Loucy (cell line): ENCODE data around the gene AHRR.

Experiments used
- H2AFZ ChIP-seq: fragments of 200-600 bp; sonication (generic); 2 replicates; pipeline ENCODE4 v1.6.0; 2016; ENCODE audit warnings: antibody characterized with exemption, mild to moderate bottlenecking, low read length, moderate library complexity
- H3F3A ChIP-seq: fragments of 200-600 bp; 2 replicates; pipeline ENCODE4 v1.6.0; 2016; ENCODE audit warnings: antibody characterized with exemption, low read depth, mild to moderate bottlenecking
- H3K27me3 ChIP-seq: fragments of 200-600 bp; sonication (generic); 2 replicates; pipeline ENCODE4 v1.6.1; 2014; ENCODE audit warnings: low read length, mild to moderate bottlenecking; ENCODE audit not compliant: insufficient read depth, poor library complexity, severe bottlenecking
- H3K36me3 ChIP-seq: fragments of 200-600 bp; sonication (generic); 2 replicates; pipeline ENCODE4 v1.6.1; 2016; ENCODE audit warnings: low read length; ENCODE audit not compliant: insufficient read depth
- H3K4me1 ChIP-seq: fragments of 200-600 bp; sonication (generic); 2 replicates; pipeline ENCODE4 v1.5.1; 2014; ENCODE audit warnings: low read length, mild to moderate bottlenecking; ENCODE audit not compliant: insufficient read depth, poor library complexity, severe bottlenecking
- H3K4me2 ChIP-seq: fragments of 200-600 bp; sonication (generic); 2 replicates; pipeline ENCODE4 v1.6.0; 2014; ENCODE audit warnings: antibody characterized with exemption, low read length, low read depth, mild to moderate bottlenecking; ENCODE audit not compliant: poor library complexity, severe bottlenecking
- H3K4me3 ChIP-seq: fragments of 200-600 bp; sonication (generic); 2 replicates; pipeline ENCODE4 v1.5.1; 2014; ENCODE audit warnings: low read length, mild to moderate bottlenecking, mixed read lengths; ENCODE audit not compliant: poor library complexity, severe bottlenecking
- H3K79me2 ChIP-seq: fragments of 200-600 bp; sonication (generic); 2 replicates; pipeline ENCODE4 v1.6.1; 2014; ENCODE audit warnings: low read length; ENCODE audit not compliant: insufficient read depth
- H3K9ac ChIP-seq: fragments of 200-600 bp; sonication (generic); 2 replicates; pipeline ENCODE4 v1.6.0; 2014; ENCODE audit warnings: mild to moderate bottlenecking, low read depth, low read length, moderate library complexity; ENCODE audit not compliant: poor library complexity, severe bottlenecking
- H3K9me2 ChIP-seq: fragments of 200-600 bp; sonication (generic); replicated peaks from 2 replicates; pipeline ENCODE4 v1.6.1; 2016; ENCODE audit warnings: low read depth, low read length, mixed read lengths
- H3K9me3 ChIP-seq: fragments of 200-600 bp; sonication (generic); 2 replicates; pipeline ENCODE4 v1.6.1; 2014; ENCODE audit warnings: mild to moderate bottlenecking, antibody characterized with exemption, low read length, low read depth; ENCODE audit not compliant: insufficient read depth
- H4K20me1 ChIP-seq: fragments of 200-600 bp; sonication (generic); 2 replicates; pipeline ENCODE4 v1.6.0; 2014; ENCODE audit warnings: antibody characterized with exemption, low read length, mild to moderate bottlenecking; ENCODE audit not compliant: insufficient read depth, poor library complexity, severe bottlenecking
- CTCF ChIP-seq: fragments of 200-600 bp; sonication (generic); conservative IDR thresholded peaks from 2 replicates; pipeline ENCODE4 v1.5.1; 2014; ENCODE audit warnings: mild to moderate bottlenecking, antibody characterized with exemption, low read length
- EZH2phosphoT487 ChIP-seq: fragments of 200-600 bp; IDR thresholded peaks from 2 replicates; pipeline ENCODE4 v1.6.1; 2018; ENCODE audit warnings: antibody characterized with exemption, mild to moderate bottlenecking, moderate library complexity, borderline replicate concordance

AHRR gene

GRCh38 chr5:317086-317811 lies 4.3 kb upstream of the AHRR start:
- H3K79me2 ChIP-seq: no peaks in the 10 kb centered on the region
- H3K9me3 ChIP-seq: no peaks in the 10 kb centered on the region
- no peaks in the 10 kb centered on the region for H3K9me2 ChIP-seq
- no peaks in the 10 kb centered on the region for H3K27me3 ChIP-seq
- TF ChIP-seq CTCF (peak; percentile 70), EZH2phosphoT487 (no peak)
- no peak overlapping the region for H3K9ac ChIP-seq
- peaks cover 16% of the 10 kb centered on the region for H3K4me1 ChIP-seq
- peaks cover 37% of the 10 kb centered on the region; the same call in 1 of the 2 replicates for H3K36me3 ChIP-seq
- no peak overlapping the region for H3K4me3 ChIP-seq
- H2AFZ ChIP-seq: no peak overlapping the region
- H3K4me2 ChIP-seq: no peak overlapping the region
- no peaks in the 10 kb centered on the region for H4K20me1 ChIP-seq
- no peaks in the 10 kb centered on the region for H3F3A ChIP-seq

- no peaks in the 10 kb centered on the region for H3K27me3 ChIP-seq
- peaks cover 26% of the 10 kb centered on the region; the same call in 1 of the 2 replicates for H3K36me3 ChIP-seq
- H3F3A ChIP-seq: no peaks in the 10 kb centered on the region
- H2AFZ ChIP-seq: no peak overlapping the region
- no peaks in the 10 kb centered on the region for H4K20me1 ChIP-seq
- no peak overlapping the region for H3K9ac ChIP-seq
- no peaks in the 10 kb centered on the region for H3K79me2 ChIP-seq
- no peak overlapping the region for H3K4me2 ChIP-seq
- H3K4me1 ChIP-seq: peaks cover 19% of the 10 kb centered on the region
- H3K4me3 ChIP-seq: no peak overlapping the region
- H3K9me3 ChIP-seq: no peaks in the 10 kb centered on the region
- TF ChIP-seq EZH2phosphoT487: no peak
- peak; percentile 43 for TF ChIP-seq CTCF
- H3K9me2 ChIP-seq: no peaks in the 10 kb centered on the region
These were observed 3.1 kb upstream of the AHRR start for GRCh38 chr5:318341-318897.

GRCh38 chr5:318931-319601 lies 2.4 kb upstream of the AHRR start:
- H3K4me1 ChIP-seq: peaks cover 21% of the 10 kb centered on the region
- TF ChIP-seq CTCF: no peak
- H4K20me1 ChIP-seq: no peaks in the 10 kb centered on the region
- peak overlapping the region; percentile 14 for H3K9ac ChIP-seq
- H3K36me3 ChIP-seq: peaks cover 22% of the 10 kb centered on the region; the same call in 1 of the 2 replicates
- H3K27me3 ChIP-seq: no peaks in the 10 kb centered on the region
- no peak overlapping the region for H3K4me3 ChIP-seq
- H2AFZ ChIP-seq: no peak overlapping the region
- no peaks in the 10 kb centered on the region for H3K9me3 ChIP-seq
- no peak overlapping the region for H3K4me2 ChIP-seq
- no peaks in the 10 kb centered on the region for H3K79me2 ChIP-seq
- no peaks in the 10 kb centered on the region for H3K9me2 ChIP-seq
- no peaks in the 10 kb centered on the region for H3F3A ChIP-seq
